Adrenal gland (tissue), 5 donors: Measurements from ENCODE around the gene RHEBL1.

Source experiments
- POLR2A ChIP-seq, 2 donors: fragments of 450-650 bp; IDR thresholded peaks; one replicate each; pipeline ENCODE4 v1.6.1; 2017; ENCODE audit warnings: antibody characterized with exemption in 2 of 2, mild to moderate bottlenecking in 2 of 2, moderate library complexity in 1 of 2
- TF ChIP-seq, protein P1 (sequence below), 6 experiments: fragments of 450-650 bp in 4 of 6; fragments of 200-600 bp in 2 of 6; sonication (generic) in 1 of 6; IDR thresholded peaks; 1 replicate in 5 of 6; 2 replicates in 1 of 6; pipeline versions ENCODE4 v1.5.1 to v1.8.0; 2016 to 2021; ENCODE audit warnings: antibody characterized with exemption in 6 of 6, mild to moderate bottlenecking in 2 of 6, moderate library complexity in 1 of 6
- donor health status: DM: no; HTN: no; CAD: no.

GRCh38 chr12:49026101-49026500, 43.7 kb downstream of the RHEBL1 start:
- no peak for TF ChIP-seq POLR2A (IDR thresholded peaks at IDR 0.05)
- TF ChIP-seq, protein P1, sequence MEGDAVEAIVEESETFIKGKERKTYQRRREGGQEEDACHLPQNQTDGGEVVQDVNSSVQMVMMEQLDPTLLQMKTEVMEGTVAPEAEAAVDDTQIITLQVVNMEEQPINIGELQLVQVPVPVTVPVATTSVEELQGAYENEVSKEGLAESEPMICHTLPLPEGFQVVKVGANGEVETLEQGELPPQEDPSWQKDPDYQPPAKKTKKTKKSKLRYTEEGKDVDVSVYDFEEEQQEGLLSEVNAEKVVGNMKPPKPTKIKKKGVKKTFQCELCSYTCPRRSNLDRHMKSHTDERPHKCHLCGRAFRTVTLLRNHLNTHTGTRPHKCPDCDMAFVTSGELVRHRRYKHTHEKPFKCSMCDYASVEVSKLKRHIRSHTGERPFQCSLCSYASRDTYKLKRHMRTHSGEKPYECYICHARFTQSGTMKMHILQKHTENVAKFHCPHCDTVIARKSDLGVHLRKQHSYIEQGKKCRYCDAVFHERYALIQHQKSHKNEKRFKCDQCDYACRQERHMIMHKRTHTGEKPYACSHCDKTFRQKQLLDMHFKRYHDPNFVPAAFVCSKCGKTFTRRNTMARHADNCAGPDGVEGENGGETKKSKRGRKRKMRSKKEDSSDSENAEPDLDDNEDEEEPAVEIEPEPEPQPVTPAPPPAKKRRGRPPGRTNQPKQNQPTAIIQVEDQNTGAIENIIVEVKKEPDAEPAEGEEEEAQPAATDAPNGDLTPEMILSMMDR (IDR thresholded peaks at IDR 0.05): no peak
